HG03521 (cell line): ENCODE measurements around the gene CENPX.

ENCODE experiments used
- ATAC-seq: cut with Tn5 transposase; IDR thresholded peaks from one replicate; pipeline ENCODE4 v1.9.1; 2021; ENCODE audit warnings: mild to moderate bottlenecking, moderate library complexity; ENCODE audit not compliant: unreplicated experiment

CENPX gene

DNA sequence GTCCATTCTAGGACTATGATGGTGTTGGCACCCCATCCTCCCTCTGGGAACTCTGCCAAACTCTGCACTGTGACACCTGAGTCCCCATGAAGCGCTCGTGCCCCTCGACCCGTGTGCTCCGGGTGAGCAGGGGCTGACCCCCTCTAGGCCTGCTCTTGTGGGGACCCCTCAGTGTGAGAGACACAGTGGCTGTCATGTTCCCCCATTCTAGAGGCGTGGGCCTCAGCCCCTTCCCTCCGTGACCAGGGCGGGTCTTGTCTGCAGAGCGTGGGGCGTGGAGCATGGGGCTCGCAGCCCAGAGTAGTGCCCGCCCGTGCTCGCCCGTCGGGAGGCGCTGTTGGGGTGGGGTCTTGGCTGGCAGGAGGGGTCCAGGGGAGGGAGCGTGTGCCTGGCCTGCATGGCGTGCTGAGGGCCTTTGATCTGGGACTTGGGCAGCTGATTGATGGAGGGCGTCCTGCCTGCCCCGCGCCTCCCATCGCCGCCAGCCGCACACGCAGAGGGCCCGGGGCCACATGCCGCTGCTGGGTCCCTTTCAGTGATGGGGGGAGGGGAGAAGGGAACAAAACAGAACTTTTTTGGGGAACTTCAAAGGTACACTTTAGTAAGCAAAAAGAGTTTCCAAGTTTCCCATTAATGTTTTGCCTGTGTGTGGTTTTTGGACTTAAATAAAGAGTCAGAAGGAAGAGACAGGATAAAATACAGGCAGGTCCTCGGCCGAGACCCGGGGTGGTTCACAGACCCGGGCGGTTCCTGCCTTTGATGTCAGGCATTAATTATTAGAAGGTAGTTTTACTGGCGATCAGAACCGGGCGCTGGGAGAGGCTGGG lies 22.5 kb downstream of the CENPX start:
- no peak for ATAC-seq

DNA sequence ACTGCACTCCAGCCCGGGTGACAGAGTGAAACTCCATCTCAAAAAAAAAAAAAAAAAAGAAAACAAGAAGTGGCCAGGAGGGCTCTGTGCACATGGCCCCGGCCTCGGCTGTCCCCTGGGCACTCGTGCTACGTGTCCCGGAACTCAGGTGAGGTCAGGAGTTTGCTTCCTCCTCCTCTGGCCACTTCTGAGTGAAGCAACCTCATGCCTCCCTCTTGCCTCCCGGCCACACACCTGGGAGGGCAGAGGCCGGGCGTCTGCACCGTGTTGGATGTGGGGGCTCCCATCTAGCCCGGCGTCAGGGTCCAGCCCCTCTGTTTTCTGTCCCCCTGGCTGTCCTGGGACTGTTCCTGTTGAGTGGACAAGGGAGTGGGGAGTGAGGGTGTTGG lies 23.1 kb downstream of the CENPX start:
- no peak for ATAC-seq

DNA sequence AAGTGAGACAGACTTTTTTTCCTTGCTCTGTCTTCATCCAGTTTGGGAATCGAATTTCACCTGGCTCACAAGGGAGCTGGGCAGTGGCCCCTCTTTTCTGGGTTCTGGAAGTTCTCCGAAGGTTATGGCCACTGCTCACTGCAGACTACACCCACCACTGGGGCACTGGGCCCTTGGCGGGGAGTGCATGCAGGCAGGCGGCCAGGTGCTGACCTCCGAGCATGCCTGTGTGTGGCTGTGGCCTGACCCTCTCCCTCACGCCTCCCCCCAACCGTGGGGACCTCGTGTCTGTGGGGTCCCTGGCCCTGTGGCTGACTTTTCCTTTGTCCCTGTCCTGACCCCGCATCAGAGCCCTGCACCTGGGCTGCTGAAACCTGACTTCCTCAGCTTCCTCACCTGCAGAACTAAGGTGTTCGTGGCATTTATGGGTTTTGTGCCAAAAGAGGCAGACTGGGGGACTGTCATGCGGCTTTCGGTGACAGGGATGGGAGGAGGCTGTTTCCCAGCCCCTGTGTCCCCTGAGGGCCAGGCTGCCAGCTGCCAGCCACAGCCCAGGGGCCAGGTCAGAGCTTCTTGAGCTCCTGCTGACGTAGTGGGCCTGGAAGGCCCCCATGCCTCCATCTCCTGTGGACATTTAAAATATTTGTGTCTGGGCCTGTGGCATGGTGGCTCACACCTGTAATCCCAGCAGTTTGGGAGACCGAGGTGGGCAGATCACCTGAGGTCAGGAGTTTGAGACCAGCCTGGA lies 23.8 kb downstream of the CENPX start:
- no peak for ATAC-seq

DNA sequence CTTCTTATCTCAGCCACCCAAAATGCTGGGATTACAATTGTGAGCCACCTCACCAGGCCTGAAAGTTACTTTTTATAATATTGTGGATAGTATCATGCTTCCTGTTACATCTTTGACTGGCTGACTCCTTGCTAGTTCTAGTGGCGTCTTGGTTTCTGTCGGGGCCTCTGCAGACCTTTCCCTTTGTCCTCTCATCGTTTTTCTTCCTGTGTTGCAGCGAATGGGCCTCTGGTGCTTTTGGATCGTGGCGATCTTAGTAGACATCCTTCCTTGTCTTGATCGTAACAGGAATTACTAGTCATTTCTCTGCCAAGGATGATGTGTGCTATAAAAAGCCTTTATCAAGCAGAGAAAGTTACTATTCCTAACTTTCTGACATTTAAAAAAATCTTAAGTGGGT lies 24.5 kb downstream of the CENPX start:
- ATAC-seq: no peak

DNA sequence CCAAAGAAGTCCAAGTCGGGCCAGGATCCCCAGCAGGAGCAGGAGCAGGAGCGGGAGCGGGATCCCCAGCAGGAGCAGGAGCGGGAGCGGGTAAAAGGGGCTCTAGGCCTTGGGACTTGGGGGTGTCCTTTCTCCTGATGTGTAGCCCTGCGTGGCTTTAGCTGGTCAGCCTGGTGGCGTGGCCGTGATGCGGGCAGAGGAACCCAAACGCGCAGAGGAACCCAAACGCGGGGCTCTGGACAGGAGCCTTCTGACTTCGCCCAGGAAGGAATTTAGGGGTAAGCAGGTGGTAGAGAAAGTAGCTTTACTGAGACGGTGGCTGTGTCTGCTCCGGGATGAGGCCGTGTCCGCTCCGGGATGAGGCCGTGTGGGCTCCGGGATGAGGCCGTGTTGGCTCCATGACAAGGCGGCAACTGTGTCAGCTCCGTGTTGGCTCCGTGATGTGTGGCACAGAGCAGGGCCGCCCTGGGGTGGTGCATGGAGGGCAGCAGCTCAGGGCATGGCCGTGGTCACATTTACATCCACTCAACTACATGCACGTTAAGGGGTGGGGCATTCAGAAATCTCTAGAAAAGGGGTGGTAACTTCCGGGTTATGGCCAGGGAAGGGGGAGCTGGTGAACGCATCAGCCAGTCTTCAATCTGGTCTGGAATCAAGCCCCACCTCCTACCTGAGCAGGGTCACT lies 25.8 kb downstream of the CENPX start:
- ATAC-seq: no peak

DNA sequence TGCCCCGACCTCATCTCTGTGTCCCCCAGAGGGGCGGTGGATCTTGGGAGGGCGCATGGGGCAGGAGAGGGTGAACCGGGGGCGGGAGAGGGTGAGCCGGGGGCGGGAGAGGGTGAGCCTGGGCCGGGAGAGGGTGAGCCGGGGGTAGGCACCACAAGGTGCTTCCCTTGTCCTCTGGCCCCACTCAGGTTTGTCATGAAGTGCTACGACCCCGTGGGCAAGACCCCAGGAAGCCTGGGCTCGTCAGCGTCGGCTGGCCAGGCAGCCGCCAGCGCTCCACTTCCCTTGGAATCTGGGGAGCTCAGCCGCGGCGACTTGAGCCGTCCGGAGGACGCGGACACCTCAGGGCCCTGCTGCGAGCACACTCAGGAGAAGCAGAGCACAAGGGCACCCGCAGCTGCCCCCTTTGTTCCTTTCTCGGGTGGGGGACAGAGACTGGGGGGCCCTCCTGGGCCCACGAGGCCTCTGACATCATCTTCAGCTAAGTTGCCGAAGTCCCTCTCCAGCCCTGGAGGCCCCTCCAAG lies 26.4 kb downstream of the CENPX start:
- ATAC-seq: no peak

DNA sequence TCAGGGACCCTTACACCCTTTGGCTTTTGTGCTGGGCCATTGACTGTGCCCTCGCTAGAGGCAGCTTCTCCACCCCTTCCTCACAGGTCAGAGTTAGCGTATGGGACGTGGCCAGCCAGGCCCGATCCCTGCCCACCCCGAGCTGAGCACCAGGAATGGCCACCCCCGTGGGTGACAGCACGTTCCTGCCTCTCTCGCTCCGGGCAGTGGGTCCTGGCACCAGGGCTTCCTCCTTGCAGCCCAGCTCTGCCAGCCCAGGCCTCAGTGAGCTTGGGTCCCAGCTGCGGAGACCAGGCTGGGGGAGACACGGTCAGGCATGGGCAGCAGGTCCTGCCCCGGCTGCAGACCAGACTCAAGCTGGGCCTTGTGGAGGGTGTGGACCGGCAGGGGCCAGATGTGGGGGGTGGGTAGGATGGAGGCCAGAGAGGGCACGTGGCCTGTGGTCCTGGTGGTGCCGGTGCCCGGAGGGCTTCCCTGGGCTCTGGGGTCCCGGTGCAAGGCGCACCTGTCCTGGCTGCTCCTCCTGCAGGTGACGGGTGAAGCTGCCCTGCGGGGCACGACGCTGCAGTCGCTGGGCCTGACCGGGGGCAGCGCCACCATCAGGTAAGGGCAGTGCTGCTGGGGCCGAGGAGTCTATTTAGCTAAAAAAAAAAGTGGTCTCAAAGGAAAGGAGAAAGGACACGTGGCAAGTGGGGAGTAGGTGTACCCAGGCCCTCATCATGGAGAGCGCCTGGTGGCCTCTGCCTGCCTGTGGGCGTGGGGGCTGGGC lies 27.0 kb downstream of the CENPX start:
- no peak for ATAC-seq

DNA sequence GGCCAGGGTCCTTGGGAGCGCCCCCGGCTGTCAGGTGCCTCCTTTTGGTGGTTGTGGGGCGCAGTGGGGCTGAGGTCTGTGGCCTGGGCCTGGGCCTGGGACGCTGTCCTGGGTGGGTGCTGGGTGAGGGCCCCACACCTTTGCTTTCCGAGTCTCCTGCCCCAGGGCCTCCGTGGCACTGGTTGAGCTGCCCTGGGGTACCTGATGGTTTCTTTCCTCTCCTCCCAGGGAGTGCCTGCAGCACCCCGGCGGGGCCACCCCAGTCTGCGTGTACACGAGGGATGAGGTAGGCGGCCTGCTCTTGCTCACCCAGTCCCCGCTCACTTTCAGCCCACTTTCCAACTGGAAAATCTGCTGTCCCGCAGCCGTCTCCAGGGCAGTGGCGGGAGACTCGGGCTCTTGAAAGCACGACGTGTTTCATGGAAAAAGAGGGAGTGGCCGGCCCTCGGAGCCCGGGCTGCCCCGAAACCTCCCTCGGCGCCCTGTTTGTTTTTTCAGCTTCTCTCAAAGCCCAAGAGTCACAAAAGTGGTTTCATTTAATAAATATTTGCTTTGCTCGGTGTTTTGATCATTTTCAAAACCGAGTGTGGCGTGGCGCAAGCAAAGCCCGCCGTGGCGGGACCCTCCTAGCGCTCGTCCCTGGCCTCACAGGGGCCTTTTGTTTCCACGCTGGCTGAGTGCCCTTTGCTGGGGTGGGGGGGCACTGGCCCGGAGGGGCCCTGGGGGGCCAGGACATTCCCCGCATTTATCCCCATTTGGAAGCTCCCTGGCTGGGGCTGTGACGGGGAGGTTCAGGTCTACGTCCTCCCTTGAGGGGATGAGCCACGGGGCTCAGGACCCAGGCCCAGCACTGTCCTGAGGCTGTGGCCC lies 27.9 kb downstream of the CENPX start:
- ATAC-seq: no peak

DNA sequence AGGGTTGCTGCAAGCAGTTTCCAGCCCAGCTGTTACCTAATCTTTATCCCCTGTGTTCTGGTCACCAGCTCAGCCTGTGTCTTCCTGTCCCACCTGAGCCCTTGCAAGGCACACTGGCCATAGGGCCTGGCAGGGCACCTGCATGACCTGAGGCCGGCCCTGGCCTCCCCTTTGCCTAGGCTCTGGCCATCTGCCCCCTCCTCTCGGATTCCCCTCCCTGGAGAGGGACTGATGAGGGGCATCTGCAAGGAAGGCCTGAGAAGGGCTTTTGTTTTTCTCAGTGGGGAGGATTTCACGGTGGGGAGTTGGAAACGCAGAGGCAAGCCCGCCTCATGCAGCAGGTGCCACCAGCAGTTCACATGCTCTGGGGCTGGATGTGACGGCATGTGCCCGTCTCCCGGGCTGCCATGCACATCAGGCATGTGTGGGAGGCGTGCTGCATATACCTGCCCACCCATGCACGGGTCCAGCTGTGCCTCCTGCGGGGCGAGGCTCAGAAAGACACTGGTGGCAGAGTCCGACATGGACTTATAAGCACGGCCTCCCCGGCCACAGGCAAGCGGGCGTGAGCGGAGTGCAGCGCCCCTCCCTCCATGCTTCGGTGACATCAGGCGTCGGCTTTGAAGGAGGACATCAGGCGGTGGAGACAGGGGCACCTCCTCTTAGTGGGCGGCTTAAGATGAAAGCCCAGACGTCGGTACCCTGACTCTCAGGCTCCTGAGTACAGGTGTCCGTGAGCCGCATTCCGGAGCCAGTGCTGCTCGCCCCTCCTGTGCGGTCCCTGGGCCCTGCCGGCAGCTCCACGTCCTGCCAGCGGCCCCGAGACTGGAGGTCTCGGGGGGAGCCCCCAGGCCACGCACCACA lies 28.7 kb downstream of the CENPX start:
- ATAC-seq: no peak

DNA sequence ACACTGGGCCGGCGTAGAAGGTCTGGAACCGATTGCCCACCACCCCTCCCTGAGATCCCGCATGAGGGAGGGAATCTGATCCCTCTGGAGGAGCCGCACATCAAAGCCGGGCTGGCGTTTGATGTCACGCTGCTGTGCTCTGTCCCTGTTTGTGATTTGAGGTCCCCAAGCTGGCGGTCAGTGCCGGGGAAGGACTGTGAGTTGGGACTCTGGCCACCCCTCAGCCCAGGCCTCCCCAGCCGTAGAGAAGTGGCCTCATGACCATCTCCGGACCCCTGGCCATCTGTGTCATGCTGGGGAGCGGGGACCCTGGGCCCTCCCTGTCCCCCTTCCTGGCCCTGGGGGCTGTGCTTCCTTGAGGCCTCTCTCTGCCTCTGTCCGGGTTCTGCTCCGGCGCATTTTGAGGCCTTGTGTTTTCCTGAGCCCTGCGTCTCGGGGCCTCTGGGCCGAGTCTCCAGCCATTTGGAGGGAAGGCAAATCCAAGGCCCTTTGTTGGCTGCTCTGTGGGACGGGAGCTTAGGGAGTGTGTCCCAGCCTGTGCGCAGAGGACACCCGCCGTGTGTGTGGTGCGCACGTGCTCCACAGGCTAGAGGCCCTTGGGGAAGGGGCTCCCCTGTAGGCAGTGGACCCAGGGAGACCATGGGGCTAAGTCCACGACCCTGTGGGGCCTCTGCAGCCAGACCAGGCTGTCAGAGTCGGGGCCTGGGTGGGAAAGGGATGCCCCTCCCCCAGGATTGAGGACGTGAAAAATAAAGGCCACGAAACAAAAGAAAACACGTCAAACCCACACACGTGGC lies 30.2 kb downstream of the CENPX start:
- ATAC-seq: no peak

DNA sequence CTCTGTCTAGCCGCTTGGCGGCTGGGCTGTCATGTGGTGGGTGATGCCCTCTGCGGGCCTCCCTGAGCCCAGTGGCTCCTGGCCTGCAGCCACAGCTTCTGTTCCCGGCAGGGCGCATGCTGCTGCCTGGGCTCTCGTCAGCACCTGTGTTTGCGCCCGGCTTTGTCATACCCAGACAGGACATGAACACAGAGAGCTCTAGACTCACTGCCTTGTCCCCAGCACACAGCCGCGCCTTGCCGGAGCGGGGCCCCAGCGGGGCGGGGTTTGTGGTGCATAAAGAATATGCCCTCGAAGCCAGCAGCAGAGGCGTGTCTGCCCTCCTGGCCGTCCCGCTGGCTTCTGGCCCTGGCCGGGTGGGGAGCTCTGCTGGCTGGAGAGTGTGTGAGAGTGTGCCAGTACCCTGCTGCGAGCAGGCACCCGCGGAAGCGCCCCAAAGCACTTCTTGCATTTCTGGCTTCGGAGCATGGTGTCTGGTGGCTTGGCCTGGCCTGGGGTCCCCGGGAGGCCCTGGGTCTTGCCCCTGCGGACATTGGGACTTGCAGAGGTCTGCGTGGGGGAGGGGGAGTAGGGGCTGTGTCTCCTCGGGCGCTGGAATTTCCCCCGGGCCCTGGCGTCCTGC lies 30.9 kb downstream of the CENPX start:
- ATAC-seq: no peak

DNA sequence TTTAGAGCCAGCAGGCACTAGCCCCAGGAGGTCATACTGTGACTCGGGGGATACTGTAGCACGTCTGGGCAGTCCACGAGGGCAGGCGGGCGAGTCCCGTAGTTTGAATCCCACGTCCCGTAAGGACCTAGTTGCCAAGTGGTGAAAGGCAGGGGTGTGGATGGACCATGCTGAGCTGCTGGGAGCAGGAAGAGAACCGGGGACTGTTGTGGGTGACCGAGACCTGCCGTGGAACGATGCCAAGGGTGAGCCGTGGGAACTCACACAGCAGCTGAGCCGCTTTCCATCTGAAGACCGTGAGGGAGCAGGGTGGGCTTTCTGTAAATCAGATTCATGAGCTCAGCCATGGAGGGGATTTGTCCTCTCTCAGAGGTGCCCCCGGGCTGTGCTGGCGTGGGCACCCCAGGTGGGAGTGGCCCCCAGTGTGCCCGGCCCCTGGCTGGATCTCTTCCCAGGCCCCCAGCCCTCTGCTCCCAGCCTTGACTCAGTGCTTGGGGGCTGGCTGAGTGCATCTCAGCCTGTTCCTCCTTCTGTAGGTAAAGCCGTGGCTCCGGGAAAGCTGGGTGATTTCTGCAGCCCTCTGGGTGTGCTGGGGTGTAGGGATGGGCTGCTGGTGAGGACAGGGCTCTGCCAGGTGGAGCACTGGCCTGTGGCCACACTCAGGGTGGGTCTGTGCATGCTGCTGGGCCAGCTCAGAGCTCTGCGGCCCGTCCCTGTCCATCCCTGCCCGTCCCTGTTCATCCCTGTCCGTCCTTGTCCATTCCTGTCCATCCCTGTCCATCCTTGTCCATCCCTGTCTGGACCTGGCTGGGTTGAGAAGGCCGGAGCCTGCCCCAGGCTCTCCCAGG lies 31.6 kb downstream of the CENPX start:
- no peak for ATAC-seq

DNA sequence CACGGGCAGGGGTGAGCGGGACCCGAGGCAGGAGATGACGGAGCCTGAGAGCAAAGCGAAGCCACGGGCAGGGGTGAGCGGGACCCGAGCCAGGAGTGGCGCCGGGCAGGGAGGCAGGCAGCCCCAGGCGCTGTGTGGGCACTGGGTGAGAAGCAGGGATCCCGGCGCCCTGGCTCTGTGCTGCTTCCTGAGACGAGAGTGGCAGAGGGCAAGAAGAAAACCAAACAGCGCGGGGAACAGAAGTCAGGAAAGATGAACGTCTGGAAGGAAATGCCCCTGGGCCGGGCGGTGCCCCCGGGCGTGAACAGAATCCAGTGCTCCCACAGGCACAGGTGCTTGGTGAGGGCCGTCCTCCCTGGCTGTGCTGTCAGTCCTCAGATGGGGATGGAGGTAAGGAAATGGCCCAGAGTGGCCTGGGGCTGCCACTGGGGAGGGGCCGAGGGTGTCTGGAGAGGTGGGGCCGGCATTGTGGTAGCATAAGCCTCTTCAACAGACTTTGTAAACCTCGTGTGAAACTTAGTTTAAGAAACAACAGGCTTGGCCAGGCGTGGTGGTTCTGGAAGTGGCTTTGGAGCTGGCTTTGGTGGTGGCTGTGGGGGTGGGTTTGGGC lies 35.4 kb downstream of the CENPX start:
- no peak for ATAC-seq

DNA sequence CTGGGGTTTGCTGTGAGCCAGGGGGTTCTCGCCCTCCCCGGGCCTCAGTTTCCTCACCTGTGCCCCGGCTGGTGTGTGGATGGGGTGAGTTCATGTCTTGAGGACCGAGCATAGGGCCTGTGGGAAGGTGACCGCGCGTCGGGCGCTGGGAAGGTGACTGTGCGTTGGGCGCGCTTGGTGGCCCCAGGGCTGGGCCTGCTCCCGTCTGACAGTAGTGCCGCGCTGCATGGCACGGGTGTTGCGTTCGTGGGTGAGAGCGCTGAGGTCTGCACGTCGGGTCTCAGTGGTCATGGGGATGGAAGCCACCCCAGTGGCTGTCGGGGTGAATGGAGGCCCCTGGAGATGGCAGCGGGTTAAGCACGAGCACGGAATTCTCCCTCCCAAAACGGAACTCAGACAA lies 36.1 kb downstream of the CENPX start:
- no peak for ATAC-seq

DNA sequence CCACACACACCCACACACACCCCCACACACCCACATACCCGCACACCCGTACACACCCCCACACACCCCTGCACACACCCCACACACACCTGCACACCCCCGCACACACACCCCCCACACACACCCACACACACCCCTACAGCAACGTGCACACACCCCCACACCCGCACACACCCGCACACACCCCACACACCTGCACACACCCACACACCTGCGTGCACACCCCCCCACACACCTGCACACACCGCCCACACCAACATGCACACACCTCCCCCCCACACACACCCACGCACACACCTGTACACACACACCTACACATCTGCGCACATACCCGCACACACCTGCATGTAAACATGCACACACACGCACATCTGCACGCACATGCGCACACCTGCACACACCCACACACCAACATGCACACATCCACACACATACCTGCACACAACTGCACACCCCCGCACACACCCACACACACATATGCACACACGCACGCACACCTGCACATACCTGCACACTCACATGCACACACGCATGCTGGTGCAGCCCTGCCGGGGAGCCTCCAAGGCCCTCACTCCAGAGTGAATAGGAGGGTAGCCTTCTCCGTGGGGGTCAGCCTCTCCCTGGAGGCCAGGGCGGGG lies 37.8 kb downstream of the CENPX start:
- no peak for ATAC-seq
